Stimulated activated CD8-positive, alpha-beta memory T cell treated with anti-CD3 and anti-CD28 coated beads, Interleukin-12 subunit alpha, Interleukin-12 subunit beta, amount 100 ng/mL, for 24 hours (primary cell): Measurements from ENCODE around the gene TCF7L2.

Source experiments
- DNase-seq: peaks from one replicate; pipeline ENCODE4 v3.0.0-alpha.2; 2020; ENCODE audit errors: extremely low read depth

Gene TCF7L2

DNA sequence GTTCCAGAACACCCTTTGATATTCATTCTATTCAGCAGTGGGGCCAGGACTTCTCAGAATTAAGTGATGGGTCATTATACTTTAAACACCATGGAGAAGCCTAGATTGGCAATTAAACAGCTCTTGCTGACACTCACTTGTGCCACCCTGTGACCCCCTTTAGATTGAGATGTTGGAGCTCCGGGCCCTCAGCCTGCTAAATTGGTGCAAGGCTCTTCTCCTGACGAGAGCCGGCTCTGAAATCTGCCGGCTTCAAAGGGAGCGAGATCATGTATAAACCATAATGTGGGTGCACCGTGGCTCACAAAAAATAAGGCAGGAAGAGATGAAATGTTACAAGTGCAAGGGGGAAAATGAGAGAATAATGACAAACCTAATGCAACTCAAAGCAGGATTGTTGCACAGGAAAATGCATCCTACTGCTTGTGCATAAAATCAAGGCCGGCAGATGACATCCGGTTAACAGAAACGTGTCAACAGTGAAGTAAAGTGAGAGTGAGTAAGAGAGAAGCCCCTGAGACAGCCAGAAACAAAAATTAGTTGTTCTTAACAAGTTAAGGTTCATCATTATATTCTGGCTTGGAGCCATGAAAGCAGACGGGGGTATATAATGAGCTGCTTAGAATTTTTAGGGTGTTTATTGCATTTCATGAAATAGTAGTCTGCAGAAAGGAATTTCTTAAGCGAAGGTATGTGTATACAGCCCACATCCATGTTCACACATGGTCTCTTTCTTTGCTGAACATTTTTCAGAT, 198.2 kb downstream of the TCF7L2 start:
- no peak for DNase-seq

DNA sequence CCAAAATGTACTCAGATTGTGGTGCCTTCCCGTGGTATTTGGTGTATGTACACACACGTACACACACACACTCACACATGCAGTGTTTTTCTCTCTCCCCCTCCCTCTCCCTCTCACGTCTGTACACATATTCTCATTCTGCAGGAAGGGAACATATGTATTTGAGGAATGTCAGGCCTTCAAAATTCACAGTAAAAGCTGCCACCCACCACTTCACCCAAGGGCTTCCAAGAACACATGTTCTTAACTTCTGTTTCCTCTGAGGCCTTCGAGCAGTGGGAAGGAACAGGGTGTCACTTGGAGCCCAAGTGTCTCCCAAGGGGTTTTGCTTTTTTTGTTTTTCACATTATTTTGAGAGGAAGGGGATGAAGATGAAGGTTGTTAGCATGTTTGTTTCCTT, 198.9 kb downstream of the TCF7L2 start:
- DNase-seq, result no peak

DNA sequence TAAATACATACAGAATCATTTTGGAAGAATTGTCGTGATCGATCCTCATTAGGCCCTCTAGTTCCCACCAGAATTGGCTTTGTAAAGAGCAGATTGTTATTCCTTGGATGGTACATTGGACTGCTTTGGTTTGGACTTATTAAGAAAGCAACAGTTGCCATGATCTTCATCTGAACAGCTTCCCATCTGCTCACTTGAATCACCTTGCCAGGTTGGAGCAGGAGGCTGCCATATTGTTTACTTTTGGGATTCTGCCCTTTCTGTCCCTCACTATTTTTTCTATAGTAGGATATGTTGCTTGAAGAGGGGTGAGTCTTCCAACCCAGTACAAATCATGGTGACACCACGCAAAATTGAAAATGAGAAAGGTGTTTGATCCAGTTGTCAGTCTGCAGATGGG, 199.6 kb downstream of the TCF7L2 start:
- DNase-seq, result no peak

DNA sequence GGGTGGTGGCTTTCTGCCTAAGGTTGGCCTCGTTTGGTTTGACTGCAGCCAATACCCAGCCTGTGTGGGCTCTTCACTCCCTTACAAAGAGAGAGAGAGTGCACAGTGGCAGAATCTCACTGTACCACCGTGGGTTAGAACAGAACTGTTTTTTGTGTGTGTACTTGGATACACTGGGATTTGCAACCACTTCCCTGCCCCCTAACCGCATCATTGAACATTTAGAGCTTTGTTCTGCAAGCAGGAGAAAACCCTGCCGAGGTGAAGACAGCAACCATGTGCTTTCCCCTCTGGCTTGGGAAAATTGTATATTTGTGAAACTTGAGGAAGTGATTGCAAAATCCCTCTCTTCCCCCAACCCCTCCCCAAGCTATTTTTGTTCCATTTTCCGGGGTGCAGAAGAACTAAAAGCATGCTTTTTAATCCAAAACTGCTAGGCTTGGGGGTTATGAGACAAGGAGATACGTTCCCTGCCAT, 201.2 kb downstream of the TCF7L2 start:
- DNase-seq, result no peak

DNA sequence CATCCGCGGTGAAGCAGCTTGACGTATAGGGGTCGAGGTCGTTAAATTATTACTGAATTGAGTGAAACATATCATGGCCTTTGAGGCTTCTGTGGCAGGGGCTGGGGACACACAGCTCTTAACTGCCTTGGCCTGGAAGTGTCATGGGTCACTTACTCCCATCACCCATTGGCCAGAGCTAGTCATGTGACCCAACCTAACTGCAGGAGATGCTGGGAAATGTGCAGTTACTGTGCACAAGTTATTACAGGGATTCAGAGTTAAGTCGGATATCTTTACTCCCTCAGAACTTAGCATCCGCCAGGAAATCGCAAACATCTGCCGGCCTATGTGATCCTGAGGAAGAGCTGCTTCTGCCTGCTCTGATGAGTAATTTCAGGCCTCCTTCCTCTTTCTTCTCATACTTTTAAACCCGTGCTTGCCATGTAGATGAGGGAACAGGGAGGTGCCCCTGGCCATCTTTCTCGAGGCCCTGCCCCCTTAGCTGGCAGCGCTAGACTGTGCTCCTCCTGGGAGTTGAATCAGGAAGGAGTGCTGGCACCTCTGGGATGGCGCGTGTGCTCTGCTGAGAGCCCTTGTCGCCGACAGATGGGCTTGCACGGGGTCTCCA, 203.6 kb downstream of the TCF7L2 start:
- DNase-seq, result no peak

DNA sequence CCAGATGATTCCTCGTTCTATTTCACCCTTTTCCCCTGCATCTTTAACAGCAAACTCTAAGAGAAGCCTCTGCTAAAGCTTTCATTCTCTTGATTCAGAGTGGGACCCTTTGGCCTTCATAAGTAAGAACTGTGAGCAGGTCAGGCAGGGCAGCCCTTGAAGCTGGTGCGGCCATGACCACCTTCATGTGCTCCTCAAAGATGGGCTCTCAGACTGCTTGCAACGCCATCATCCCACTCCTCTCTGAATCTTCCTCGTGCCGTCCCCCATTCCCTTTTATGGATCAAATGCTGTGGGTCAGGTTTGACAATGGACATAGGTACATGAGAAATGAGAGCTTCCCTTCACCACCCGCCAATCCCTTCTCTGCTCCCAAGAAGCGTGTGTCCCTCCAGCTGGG, 207.4 kb downstream of the TCF7L2 start:
- no peak for DNase-seq

DNA sequence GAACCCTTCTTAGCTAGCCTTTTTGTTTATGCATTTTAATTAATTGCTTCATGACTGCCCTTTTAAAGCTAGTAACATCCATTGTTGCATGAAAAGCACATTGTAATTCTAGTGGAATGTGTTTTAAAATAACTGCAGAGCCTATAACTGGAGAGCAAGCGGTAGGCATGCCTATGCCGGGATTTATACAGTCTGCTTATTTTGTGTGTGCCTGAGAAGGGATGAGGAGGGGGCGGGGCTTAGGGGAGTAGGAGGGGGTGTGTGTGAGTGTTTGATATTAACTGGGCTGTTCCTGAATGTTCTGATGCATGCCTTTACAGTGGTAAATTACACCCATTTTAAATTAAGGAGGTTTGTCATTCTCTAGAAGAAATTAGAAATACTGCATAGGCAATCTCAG, 208.1 kb downstream of the TCF7L2 start:
- DNase-seq, result no peak

DNA sequence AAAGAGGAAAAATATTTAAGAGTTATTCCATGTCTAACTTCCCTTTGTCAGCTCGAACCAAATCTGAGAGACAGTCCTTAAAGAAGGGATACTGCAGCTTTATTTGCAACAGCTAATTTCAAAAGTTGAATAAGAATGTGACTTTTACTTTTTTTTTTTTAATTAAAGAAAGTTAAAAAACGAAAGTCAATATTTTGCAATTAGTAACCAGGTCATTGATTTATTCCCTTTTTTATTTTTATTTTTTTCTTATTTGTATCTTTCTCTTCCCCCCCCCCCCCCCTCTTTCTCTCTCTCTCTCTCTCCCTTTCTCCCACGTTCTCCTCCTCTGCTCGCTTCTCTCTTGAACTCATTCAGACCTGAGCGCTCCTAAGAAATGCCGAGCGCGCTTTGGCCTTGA, 209.5 kb downstream of the TCF7L2 start:
- no peak for DNase-seq

DNA sequence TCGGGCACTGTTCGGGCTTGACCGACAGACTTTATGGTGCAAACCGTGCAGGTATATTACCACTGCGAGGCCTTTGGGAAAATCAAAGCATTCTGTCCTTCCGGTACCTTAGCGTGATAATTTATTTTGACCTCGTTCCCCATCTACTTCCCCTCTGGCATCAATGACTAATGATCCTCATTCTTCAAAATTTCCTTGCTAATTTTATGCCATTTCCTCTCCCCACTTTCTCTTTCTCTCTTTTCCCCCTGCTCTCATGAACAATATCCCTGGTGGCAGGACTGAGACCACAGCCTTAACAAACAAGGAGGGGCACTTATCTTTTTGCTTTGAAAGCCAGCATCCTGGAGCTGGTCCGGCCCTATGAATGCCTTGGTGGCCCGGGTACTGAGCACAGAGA, 210.6 kb downstream of the TCF7L2 start:
- no peak for DNase-seq

DNA sequence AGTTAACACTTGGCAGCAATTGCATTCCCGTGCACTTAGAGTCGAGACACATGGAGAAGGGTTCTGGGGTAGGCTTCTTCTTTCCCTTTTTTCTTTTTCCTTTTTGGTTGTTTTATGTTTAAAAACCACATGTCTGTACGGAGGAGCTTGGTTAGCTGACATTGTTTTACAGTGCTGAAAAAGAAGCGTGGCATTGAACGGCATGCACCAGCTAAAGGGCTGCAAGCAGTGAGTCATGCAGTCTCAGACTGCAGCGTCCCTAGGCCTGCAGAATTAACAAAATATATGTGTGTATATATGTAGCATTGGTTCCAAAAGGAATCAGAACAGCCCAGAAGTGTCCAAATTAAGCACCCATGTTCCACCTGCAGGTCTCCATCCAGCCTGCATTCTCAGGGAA, 211.0 kb downstream of the TCF7L2 start:
- DNase-seq, result no peak

DNA sequence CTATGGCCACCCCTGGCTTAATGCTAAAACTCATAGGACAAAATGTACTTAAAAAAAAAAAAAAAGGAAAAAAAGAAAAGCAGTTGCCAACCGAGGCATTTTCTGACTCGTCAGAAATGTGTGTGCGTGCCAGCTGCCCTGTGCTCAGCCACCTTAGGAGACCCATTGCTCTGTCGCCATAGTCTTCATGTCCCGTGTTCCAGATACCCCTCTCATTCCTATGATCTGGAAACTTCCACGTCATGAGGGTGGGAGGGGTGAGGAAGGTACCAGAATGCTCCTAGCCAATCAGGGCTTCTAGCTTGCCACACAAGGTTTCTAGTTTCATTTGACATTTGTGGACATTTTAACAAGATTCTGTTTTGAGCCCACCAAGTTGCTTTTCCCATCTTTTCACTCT, 212.9 kb downstream of the TCF7L2 start:
- DNase-seq, result no peak

DNA sequence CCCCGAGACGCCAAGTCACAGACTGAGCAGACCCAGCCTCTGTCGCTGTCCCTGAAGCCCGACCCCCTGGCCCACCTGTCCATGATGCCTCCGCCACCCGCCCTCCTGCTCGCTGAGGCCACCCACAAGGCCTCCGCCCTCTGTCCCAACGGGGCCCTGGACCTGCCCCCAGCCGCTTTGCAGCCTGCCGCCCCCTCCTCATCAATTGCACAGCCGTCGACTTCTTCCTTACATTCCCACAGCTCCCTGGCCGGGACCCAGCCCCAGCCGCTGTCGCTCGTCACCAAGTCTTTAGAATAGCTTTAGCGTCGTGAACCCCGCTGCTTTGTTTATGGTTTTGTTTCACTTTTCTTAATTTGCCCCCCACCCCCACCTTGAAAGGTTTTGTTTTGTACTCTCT, 215.6 kb downstream of the TCF7L2 start:
- DNase-seq, result no peak

DNA sequence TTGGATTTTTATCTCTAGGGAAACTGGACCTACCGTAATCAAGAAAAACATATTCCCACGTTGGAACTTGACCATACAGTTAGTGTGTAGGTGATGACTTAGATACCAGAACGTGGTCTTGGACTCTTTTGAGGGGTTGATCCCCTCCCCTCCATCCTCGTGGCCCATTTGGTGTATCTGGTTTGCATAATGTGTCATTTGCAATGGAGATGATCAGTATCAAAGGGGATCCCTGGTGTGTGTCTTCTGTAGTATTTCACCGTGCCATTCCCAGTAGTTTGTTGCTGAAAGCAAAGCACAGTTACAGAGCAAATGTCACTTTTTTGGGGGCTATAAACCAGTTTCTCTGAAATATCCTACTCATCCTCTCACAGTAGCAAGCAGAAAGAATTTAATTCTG, 217.7 kb downstream of the TCF7L2 start:
- DNase-seq, result no peak

DNA sequence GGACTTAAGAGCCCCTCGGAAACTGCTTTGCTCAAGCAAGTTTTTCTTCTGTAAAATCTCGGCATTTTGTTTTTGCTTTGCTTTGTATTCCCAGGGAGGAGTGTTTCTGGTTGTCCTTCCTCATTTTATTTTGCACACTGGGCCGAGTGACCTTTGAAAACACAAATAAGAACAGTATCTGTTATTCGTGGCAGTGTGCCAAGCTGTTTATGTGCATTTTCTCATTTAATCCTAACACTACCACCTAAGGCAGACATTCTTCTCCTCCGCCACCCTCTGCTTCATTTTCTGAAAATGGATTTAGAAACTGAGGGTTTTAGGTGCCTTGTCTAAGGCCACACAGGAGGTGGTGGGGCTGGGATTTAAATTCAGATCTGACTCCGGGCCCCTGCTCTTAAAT, 218.5 kb downstream of the TCF7L2 start:
- DNase-seq, result no peak

DNA sequence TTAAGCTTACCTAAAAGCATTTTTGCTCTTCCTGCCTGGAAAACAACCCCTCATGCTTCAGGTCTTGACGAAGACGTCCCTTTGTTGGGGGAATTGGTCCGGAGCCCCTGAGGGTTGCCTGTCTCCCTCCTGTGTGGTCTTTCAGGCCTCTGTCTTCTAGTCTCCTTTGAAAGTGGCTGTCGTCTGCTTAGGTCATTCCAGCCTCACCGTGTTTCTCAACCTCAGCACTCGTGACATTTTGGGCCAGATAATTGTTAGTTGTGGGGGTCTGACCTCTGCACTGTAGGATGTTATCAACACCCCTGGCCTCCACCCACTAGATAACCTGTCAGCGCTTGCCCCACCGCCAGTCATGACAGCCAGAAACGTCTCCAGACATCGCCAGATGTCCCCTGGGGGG, 219.1 kb downstream of the TCF7L2 start:
- DNase-seq, result no peak

DNA sequence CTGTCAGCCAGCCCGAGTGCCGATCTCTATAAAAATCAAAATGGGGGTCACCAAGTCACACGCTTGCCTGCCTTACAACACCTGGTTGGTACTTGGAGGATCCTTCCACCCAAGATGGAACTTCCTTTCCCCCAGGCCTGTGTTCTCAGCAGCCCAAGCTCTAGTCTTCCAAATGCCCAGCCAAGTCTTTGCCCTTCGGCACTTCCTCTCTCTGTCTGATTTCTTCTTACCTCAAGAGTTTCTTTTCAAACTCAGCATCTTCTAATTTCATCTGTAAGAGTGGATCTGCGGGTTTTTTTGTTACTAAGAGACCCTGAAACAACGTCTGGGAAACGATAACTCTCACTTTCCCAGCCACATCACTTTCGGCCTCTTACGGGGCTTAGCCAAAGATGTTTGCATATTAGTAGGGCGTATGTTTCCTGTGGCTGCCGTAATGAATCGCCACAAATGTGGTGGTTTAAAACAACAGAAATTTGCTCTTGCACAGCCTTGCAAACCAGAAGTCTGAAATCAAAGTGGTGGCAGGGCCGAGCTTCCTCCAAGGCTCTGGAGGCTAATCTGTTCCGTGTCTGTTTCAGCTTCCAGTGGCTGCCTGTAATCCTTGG, 219.9 kb downstream of the TCF7L2 start:
- no peak for DNase-seq

DNA sequence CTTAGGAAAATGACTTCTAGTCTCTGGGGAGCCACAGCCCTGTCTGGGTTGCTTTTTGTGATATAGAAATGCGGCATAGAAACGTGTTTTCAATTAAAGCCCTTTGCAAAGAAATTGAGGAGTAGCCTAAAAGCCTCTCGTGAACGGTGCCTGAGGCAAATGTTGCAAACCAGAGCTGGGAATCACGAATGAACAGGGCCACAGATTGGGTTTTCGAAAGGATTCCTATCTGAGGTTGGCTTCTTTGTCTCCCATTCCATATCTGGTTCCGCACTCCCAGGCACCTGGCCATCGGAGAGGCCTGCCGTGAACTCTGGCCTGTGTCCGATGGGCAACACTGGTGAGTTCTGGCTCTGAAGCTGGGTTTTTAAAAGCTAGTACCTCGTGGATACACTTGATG, 221.6 kb downstream of the TCF7L2 start:
- no peak for DNase-seq

DNA sequence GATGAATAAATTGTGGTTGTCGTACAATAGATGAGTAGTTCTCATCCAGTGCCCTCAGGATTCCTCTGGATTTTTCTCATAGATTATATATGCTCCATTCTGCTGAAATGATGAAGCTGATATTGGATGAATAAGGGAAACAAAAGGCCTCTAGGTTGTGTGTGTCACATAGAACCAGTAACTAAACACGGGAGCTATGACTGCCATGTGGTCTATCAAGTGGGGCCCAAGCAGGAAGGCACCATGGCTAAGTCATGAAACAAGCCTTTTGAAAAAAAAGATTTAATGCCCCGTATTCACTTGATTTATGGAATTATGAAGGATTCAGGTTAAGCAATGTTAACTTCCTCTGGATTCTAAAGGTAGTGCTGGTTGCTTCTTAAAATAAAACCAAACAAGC, 225.1 kb downstream of the TCF7L2 start:
- no peak for DNase-seq

DNA sequence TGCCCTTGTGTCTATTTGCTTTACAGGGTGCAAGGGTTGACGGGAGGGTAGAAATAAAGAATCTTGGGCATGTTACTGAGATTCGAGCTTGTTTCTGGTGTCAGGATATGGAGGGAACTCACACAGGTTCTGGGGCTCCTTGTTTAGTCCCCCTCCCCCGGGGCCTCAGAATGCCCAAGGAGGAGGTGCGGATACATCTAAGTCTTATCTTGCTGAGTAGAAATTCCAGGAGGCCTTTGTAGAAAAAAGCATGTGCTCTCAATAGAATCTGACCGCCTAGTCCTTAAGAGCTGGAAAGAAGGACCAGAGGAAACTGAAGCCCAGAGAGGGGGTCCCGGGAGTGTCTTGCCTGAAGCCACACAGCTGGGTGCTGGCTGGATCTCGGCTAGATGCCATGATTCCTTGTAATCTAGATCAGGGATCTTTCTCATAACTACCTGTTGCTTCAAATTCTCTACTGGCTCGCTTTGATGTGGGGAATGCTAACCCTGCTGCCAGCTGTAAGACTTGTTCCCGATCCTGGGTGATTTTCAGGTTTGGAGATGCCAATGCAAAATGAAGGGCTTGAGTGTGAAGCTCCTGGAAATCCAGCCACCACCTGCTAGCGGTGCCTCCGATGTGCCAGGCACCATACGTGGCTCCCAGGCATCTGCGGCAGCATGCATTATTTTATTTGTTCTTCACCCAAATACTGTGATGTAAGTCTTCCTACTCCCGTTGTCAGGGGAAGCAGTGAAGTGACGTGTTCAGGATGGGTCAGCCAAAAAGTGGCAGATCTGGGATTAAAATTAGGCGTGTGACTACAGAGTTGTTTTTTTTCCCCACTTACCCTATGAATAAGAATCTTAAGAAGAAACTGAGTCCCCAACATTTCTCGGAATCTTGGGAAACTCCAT, 226.0 kb downstream of the TCF7L2 start:
- no peak for DNase-seq

DNA sequence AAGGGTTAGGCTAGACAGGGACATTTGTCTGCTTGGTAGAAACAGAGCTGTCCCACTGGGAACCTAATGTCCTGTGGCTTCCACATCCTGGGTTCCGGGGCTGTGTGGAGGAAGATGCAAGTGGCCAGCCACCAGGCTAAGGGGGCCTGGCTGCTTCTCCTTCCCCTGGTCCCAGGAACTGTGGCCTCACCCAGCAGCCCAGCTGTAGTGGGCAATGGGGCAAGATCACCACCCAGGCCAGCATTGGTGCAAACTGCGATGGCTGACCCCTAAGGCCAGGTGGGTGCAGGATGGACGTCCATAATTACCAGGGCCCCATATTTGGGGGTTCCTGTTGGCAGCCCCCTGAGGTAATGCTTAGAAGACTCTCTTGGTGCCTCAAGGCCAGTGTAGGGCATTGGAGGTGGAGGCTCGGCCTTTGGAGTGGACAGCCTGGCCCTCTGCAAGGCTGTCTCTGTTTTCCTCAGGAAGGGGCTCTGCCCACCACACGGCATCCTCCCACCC, 226.7 kb downstream of the TCF7L2 start:
- no peak for DNase-seq

DNA sequence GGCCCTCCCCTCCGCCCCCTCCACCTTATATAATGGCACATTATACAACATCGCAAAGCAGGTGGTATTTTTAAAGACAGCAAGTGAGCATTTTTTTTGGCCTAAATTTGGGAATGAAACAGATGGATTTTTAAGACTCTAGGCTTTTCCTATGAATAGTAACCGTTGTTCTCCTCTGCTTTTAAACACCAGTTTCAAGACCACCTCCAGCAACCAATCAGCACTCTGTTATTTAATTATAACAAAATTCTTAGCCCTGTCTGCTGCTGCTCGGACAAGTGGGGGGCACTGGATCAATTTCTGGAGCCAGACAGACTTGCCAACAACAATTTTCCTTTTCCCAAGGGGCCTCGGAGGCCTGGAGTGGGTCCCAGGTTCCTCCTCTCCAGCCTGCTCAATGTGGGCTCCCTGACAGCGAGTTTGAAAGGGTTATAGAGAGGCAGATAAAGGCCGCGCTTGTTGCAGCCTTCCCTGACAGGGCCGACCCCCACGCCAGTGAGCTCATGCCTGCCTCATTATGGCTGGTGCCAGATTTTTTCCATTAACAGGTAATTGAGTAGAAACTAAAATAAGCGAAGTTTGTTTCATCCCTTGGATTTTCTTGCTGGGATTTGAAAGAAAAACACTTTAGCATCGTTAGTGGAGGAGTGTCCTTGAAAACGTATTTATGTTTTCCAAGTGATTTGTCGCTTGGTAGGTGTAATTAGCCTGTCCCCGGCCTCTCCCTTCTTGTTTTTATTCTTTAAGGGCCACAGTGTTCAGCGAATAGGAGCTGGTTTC, 227.3 kb downstream of the TCF7L2 start:
- no peak for DNase-seq
